Ovary (tissue), 9 donors: Measurements from ENCODE around the gene SEC24D. TPM values are rescaled to one million over a fixed set of nuclear protein-coding genes. Genes with fewer than 3 reads are reported as not detected.
A peak's percentile ranks its signal among the peaks of the same experiment; 100 is the strongest.

Source experiments
- DNase-seq, 5 donors: peaks; one replicate each; pipeline ENCODE4 v3.0.0-alpha.2; 2019 to 2020
- H3K27ac ChIP-seq, 2 donors: fragments of 200-600 bp; one replicate each; pipeline versions ENCODE4 v1.5.1 to v1.8.0; 2019 to 2022
- H3K27me3 ChIP-seq: fragments of 200-600 bp; one replicate; pipeline ENCODE4 v1.8.0; 2022
- H3K36me3 ChIP-seq: fragments of 200-600 bp; sonication (generic); one replicate; pipeline ENCODE4 v1.5.1; 2019
- H3K4me1 ChIP-seq: one replicate; pipeline ENCODE4 v1.8.1; 2013; ENCODE audit warnings: mild to moderate bottlenecking, moderate library complexity; ENCODE audit not compliant: insufficient read depth
- H3K4me3 ChIP-seq: fragments of 200-600 bp; sonication (generic); one replicate; pipeline ENCODE4 v1.5.1; 2017
- H3K9me3 ChIP-seq, 2 donors: fragments of 200-600 bp in 1 of 2; sonication (generic) in 1 of 2; one replicate each; pipeline versions ENCODE4 v1.5.1 to v1.8.1; 2013 to 2019; ENCODE audit warnings: mild to moderate bottlenecking in 1 of 2, moderate library complexity in 1 of 2
- EP300 ChIP-seq: sonication (generic); formaldehyde crosslinking; IDR thresholded peaks from one replicate; pipeline ENCODE4 v1.6.1; 2017; ENCODE audit warnings: antibody characterized with exemption
- POLR2A ChIP-seq: fragments of 450-650 bp; IDR thresholded peaks from one replicate; pipeline ENCODE4 v1.6.1; 2017; ENCODE audit warnings: antibody characterized with exemption, mild to moderate bottlenecking, moderate library complexity
- WGBS, 3 donors: extraction: QIAGEN DNeasy Blood & Tissue Kit in 1 of 3; methylation state at CpG; one replicate each; pipeline versions ENCODE4 v1.1.5 to v1.1.7; 2013 to 2017; 5-methylcytosine and 5-hydroxymethylcytosine counted together
- intact Hi-C, 4 donors: fragments of 100-400 bp; cut with DNase I; formaldehyde crosslinking; loops; one replicate each; pipeline versions ENCODE4 v1.11.0 to v1.15.1; 2022 to 2023
- polyA plus RNA-seq, 2 donors: library from polyadenylated mRNA; stranded (reverse); fragments of 200-250 nt in 1 of 2; fragments of 350-450 nt in 1 of 2; fragmentation: Illumina TruSeq in 1 of 2; extraction: RNeasy Lipid Tissue Mini Kit (QIAGEN cat#74804) in 1 of 2; gene quantifications; one replicate each; pipeline ENCODE4 v1.2.3, GENCODE V29; 2013 to 2014
- total RNA-seq, 7 donors: library from RNA; depleted of rRNA in 2 of 7; stranded (reverse); fragments of >200 nt in 2 of 7; fragmentation: NEBNext Ultra II Directional in 3 of 7; extraction: Animal tissue kit (Norgen Biotek cat#: 25700) in 3 of 7; gene quantifications; one replicate each; pipeline versions ENCODE4 v1.1.0 to v1.2.4, GENCODE V29; 2016 to 2023
- TF ChIP-seq, protein P1 (sequence below), 3 donors: fragments of 450-650 bp in 2 of 3; fragments of 200-600 bp in 1 of 3; IDR thresholded peaks; one replicate each; pipeline versions ENCODE4 v1.5.1 to v1.8.0; 2016 to 2022; ENCODE audit warnings: antibody characterized with exemption in 3 of 3, mild to moderate bottlenecking in 1 of 3
- donor health status: DM: no; HTN: no; CAD: no; lungs with moderate emphysema.
- donor health status: DM: no; HTN: no; CAD: no.
- donor health status: Bipolar disorder and iron deficiency.
- donor health status: DM: yes; HTN: yes; CAD: no.
- donor health status: DM: no; HTN: no; CAD: no.
- donor health status: DM: yes; HTN: yes; CAD: no.

The SEC24D gene
- total and polyA plus RNA-seq, 9 donors, result 15.4 to 53.0 (median 39.0) TPM

DNA sequence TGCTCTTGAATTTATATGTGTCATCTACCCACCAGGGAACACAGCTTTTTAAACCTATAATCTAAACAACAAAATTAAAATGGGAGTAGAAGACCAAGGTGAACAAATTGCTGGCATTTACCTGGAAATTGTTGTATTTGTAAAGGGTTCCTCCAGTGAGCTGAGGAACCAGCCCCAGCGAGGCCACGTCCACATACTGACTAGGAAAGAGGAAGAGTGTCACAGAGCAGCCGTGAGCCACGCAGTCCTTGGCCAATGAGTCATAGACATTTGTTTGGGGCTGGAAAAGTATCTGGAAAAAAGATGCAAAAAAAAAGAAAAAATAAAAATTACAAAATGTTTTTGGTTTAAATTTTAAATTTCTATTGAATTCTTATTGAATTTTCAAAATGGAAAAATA, 92.1 kb downstream of the SEC24D start:
- WGBS, 3 donors, result 85 to 92% (median 92%) methylated on average over 4 of the region's 4 CpGs
- Histone ChIP-seq H3K36me3 (no peaks in the 10 kb centered on the region), H3K27ac (no peak overlapping the region), H3K4me3 (no peak overlapping the region), H3K4me1 (peaks cover 3% of the 10 kb centered on the region), H3K27me3 (no peaks in the 10 kb centered on the region), H3K9me3 (no peaks in the 10 kb centered on the region)
- TF ChIP-seq POLR2A, result no peak
- no peak for DNase-seq
- intact Hi-C loops, result loop anchor here (5.0 to 10.0 kb wide), 5 partner anchors 141 to 281 kb away; partner anchors contain the start of gene SYNPO2 (in 1 of the 4)

- Histone ChIP-seq H3K27me3 (no peaks in the 10 kb centered on the region), H3K9me3 (no peaks in the 10 kb centered on the region), H3K27ac (no peak overlapping the region), H3K36me3 (no peaks in the 10 kb centered on the region), H3K4me3 (no peak overlapping the region), H3K4me1 (peaks cover 3% of the 10 kb centered on the region)
- TF ChIP-seq EP300 (no peak), POLR2A (no peak)
- TF ChIP-seq, protein P1, sequence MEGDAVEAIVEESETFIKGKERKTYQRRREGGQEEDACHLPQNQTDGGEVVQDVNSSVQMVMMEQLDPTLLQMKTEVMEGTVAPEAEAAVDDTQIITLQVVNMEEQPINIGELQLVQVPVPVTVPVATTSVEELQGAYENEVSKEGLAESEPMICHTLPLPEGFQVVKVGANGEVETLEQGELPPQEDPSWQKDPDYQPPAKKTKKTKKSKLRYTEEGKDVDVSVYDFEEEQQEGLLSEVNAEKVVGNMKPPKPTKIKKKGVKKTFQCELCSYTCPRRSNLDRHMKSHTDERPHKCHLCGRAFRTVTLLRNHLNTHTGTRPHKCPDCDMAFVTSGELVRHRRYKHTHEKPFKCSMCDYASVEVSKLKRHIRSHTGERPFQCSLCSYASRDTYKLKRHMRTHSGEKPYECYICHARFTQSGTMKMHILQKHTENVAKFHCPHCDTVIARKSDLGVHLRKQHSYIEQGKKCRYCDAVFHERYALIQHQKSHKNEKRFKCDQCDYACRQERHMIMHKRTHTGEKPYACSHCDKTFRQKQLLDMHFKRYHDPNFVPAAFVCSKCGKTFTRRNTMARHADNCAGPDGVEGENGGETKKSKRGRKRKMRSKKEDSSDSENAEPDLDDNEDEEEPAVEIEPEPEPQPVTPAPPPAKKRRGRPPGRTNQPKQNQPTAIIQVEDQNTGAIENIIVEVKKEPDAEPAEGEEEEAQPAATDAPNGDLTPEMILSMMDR (IDR thresholded peaks at IDR 0.05), result no peak
- no peak for DNase-seq
- intact Hi-C loops, result loop anchor here (5.0 to 10.0 kb wide), 5 partner anchors 143 to 283 kb away; partner anchors contain the start of gene SYNPO2 (in 1 of the 4)
Observed at GRCh38 chr4:118742050-118742449, 93.9 kb downstream of the SEC24D start.

DNA sequence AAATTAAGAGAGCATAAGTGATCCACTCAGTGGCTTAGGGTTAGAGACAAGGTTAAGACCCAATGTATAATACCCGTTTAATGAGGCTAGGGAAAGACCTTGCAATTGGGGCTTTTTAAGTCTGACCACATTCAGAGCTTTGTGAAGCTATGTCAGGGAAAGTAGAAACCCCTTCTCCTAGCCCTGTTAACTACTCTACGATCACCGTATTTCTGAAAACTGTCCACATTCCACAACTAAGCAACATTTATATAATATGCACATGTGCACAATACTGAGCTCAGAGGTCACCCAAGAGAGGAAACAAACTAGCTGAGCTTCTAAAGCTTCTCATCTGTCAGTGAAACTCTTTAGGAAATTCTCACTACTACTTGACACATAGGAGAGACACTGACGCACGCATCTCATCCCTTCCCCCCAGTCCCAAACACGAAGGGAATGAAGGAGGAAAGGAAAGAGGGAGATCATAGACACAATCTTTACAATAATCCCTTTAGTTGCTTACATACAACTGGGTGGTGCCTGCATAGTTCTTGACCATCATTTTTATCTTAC, 94.5 kb downstream of the SEC24D start:
- Histone ChIP-seq H3K27me3 (no peaks in the 10 kb centered on the region), H3K4me3 (peak overlapping the region; percentile 3), H3K9me3 (no peaks in the 10 kb centered on the region), H3K36me3 (no peaks in the 10 kb centered on the region), H3K4me1 (peaks cover under 1% of the 10 kb centered on the region), H3K27ac (no peak overlapping the region)
- no peak for DNase-seq
- TF ChIP-seq, protein P1 (IDR thresholded peaks at IDR 0.05), result no peak
- TF ChIP-seq EP300, result no peak
- TF ChIP-seq POLR2A, result no peak
- intact Hi-C loops, result loop anchor here (5.0 to 10.0 kb wide), 5 partner anchors 143 to 283 kb away; partner anchors contain the start of gene SYNPO2 (in 1 of the 4)
- WGBS, 3 donors, result 17 to 31% (median 20%) methylated on average over 6 of the region's 6 CpGs

DNA sequence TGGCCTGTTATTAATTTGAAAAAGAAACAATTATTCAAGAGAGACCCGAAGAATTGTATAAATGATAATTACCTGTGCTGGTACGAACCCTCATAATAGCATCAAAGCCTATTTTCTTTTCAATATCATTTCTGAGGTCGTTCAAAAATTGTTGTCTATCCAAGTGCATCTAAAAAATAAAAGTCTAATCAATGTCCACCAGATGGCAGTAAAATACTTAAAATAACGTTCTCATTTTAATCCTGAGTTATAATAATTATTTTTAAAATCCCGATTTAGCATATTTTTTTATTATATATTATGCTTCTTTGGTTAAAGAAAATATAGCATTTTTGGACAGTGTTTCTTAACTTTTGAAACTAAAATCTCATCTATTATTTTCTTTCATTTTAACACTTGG, 95.1 kb downstream of the SEC24D start:
- Histone ChIP-seq H3K27ac (no peak overlapping the region), H3K9me3 (no peaks in the 10 kb centered on the region), H3K4me1 (no peaks in the 10 kb centered on the region), H3K36me3 (no peaks in the 10 kb centered on the region), H3K27me3 (no peaks in the 10 kb centered on the region), H3K4me3 (no peak overlapping the region)
- no peak for TF ChIP-seq EP300
- no peak for TF ChIP-seq POLR2A
- TF ChIP-seq, protein P1 (IDR thresholded peaks at IDR 0.05), result peak in 2 of 3 donors; percentile 40 to 57
- WGBS, 3 donors, result 7 to 19% (median 11%) methylated on average over 5 of the region's 5 CpGs
- DNase-seq, result no peak
- intact Hi-C loops, result loop anchor here (5.0 to 10.0 kb wide), 5 partner anchors 144 to 284 kb away; partner anchors contain the start of gene SYNPO2 (in 1 of the 4)

DNA sequence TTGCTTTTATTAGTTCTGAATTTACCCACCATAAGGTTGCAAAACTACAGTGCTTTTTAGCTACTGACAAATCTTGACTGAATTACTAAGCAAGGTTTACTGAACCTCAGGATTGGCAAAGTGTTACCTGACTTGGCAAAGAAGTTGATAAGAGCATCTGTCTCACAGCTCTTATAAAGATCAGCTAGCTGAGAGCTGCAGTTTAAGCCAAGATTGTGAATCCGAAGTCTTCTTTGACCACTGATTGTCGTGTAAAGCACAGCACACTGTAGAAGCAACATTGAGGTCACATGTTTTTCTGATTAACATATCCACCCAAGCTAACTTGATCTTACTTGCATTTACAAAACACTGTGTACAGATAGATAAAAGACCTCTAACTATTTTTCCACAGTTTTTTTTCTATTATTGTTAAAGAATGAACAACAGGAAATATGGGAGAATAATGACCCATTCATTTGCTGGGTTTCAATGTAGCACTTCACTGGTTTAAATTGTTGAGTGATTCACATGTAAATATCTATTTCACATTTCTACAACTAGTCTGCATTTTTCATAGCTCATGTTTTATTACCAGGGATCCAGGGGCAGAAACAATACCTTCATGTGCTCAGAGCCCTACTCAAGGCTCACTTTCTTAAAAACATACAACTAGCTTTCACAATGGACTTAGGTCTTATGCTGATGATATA, 96.8 kb downstream of the SEC24D start:
- Histone ChIP-seq H3K27me3 (no peaks in the 10 kb centered on the region), H3K4me3 (no peak overlapping the region), H3K9me3 (no peaks in the 10 kb centered on the region), H3K36me3 (no peaks in the 10 kb centered on the region), H3K27ac (no peak overlapping the region), H3K4me1 (no peaks in the 10 kb centered on the region)
- DNase-seq, result no peak
- 36 to 43% (median 38%) methylated on average over 2 of the region's 2 CpGs for WGBS, 3 donors
- no peak for TF ChIP-seq POLR2A
- no peak for TF ChIP-seq EP300
- TF ChIP-seq, protein P1 (IDR thresholded peaks at IDR 0.05), result no peak
- intact Hi-C loops, result loop anchor here in 1 of 4 donors (10.0 kb wide), 1 partner anchor 556 kb away; no protein-coding TSS in a partner anchor
